AG10803 (cell line): Measurements from ENCODE around the gene MBLAC2.

ENCODE experiments used
- DNase-seq: peaks from one replicate; pipeline ENCODE4 v3.0.0; 2010; ENCODE audit warnings: low read depth
- H3K4me3 ChIP-seq: 2 replicates; pipeline ENCODE4 v1.5.1; 2011; ENCODE audit warnings: mild to moderate bottlenecking, low read length, control low read depth
- TF ChIP-seq, protein P1 (sequence below): conservative IDR thresholded peaks from 2 replicates; pipeline ENCODE4 v1.5.1; 2011; ENCODE audit warnings: mild to moderate bottlenecking, low read length, control low read depth, inconsistent platforms

The MBLAC2 gene

GRCh38 chr5:90474235-90475107, at the start of gene MBLAC2, which contains the start of gene POLR3G:
MBLAC2 (minus strand) TSS chr5:90474771; CDS start chr5:90474292, 479 bp downstream.
POLR3G (plus strand) TSS chr5:90474864; CDS start chr5:90485568, 10,704 bp downstream.
- DNase-seq = peak; percentile 85
- TF ChIP-seq, protein P1, sequence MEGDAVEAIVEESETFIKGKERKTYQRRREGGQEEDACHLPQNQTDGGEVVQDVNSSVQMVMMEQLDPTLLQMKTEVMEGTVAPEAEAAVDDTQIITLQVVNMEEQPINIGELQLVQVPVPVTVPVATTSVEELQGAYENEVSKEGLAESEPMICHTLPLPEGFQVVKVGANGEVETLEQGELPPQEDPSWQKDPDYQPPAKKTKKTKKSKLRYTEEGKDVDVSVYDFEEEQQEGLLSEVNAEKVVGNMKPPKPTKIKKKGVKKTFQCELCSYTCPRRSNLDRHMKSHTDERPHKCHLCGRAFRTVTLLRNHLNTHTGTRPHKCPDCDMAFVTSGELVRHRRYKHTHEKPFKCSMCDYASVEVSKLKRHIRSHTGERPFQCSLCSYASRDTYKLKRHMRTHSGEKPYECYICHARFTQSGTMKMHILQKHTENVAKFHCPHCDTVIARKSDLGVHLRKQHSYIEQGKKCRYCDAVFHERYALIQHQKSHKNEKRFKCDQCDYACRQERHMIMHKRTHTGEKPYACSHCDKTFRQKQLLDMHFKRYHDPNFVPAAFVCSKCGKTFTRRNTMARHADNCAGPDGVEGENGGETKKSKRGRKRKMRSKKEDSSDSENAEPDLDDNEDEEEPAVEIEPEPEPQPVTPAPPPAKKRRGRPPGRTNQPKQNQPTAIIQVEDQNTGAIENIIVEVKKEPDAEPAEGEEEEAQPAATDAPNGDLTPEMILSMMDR = peak; percentile 53
- peak within 1 kb of the TSS; percentile 91 for H3K4me3 ChIP-seq

DNA sequence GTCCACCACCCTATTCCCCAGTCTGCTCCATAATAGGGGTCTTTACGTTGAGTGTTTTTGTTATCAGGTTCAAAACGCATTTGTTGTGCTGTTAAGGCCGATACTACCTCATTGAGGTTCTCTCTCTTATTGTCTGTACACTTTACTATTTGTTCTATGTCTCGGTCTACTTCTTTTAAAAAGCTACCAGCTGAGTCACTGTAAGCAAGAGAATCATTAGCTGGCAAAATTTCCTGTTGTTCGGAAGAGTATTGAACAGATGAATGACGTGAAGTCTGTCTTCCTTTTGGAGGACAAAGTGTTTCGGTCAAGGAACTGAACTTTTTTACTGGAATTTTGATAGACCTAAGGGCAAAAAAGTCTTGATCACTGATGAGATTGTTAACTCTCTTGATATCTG, 44.5 kb upstream of the MBLAC2 start:
- TF ChIP-seq, protein P1 = no peak
- no peak for DNase-seq
- H3K4me3 ChIP-seq = no peak overlapping the region

GRCh38 chr5:90518661-90519060, 44.1 kb upstream of the MBLAC2 start:
- TF ChIP-seq, protein P1 = no peak
- H3K4me3 ChIP-seq = no peak overlapping the region
- peak; percentile 30 for DNase-seq

GRCh38 chr5:90514520-90514919, 39.9 kb upstream of the MBLAC2 start:
- TF ChIP-seq, protein P1 = no peak
- no peak overlapping the region for H3K4me3 ChIP-seq
- DNase-seq = no peak

GRCh38 chr5:90510438-90510837, 35.9 kb upstream of the MBLAC2 start:
- TF ChIP-seq, protein P1 = no peak
- DNase-seq = no peak
- no peak overlapping the region for H3K4me3 ChIP-seq

DNA sequence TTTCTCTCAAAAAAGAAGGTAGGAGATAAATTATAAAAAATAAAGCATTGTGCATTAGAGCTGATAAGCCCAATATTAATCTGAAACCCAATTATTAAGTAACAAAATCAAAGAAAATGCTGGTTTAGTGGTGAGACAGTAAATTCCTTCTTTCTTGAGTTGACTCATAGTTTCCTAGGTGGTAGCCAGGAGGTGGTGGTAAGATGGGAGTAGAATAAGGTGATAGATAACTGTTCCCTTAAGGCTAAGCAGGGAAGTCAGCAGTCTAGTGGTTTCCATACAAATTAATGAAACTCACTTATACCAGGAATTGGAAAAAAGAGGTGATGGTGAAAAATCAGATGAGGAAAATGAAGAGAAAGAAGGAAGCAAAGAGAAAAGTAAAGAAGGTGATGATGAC, 31.6 kb upstream of the MBLAC2 start:
- no peak for DNase-seq
- TF ChIP-seq, protein P1 = no peak
- H3K4me3 ChIP-seq = no peak overlapping the region

DNA sequence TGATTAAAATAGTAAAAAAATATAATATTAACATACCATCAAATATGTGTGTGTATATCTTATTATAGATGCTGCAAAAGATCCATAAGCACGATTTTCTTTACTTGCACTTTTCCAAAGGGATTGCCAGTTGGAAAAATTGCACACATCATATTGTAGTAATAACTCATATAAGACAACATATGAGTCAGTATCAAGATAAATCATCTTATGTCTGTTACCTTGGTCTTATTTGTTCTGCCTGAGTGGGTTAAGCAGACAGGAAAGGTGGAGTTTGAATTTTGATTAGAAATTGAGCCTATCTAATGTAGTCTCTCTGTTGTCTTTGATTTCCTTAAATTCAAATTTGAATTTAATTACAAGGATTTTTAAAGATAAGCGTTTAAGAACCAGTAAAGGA, 30.2 kb upstream of the MBLAC2 start:
- H3K4me3 ChIP-seq = no peak overlapping the region
- TF ChIP-seq, protein P1 = no peak
- no peak for DNase-seq
